ELR (cell line): ENCODE data around the gene NEUROD4.
"Not testable (repeated sequence)": the region's sequence is repeated elsewhere in the genome, so short reads cannot be mapped to it uniquely, and the experiment has no call there.

Experiments
- DNase-seq: peaks from one replicate; pipeline ENCODE4 v3.0.0-alpha.2; 2015; ENCODE audit warnings: low read depth

The NEUROD4 gene

GRCh38 chr12:55019784-55020183, at the start of gene NEUROD4:
TSS of gene NEUROD4 (plus strand) at chr12:55019974. CDS start at chr12:55026440, 6,466 bp downstream.
- DNase-seq = peak; percentile 69

- DNase-seq = no peak
Observed at GRCh38 chr12:54970741-54971140, 49.0 kb upstream of the NEUROD4 start.

GRCh38 chr12:54973556-54973955, 46.2 kb upstream of the NEUROD4 start:
- DNase-seq = no peak

GRCh38 chr12:54974279-54974678, 45.5 kb upstream of the NEUROD4 start:
- no peak for DNase-seq

GRCh38 chr12:54975272-54975671, 44.5 kb upstream of the NEUROD4 start:
- DNase-seq = no peak

- no peak for DNase-seq
Observed at GRCh38 chr12:54975875-54976274, 43.9 kb upstream of the NEUROD4 start.

GRCh38 chr12:54977155-54977554, 42.6 kb upstream of the NEUROD4 start:
- peak; percentile 65 for DNase-seq

- DNase-seq = no peak
Observed at GRCh38 chr12:54977857-54978256, 41.9 kb upstream of the NEUROD4 start.

- DNase-seq = no peak
Observed at GRCh38 chr12:54980341-54980740, 39.4 kb upstream of the NEUROD4 start.

- DNase-seq = no peak
Observed at GRCh38 chr12:54981796-54982195, 38.0 kb upstream of the NEUROD4 start.

- DNase-seq = no peak
Observed at GRCh38 chr12:54983536-54984101, 36.2 kb upstream of the NEUROD4 start.

GRCh38 chr12:54984658-54985376, 35.0 kb upstream of the NEUROD4 start, which contains the start of gene TESPA1:
TSS of gene TESPA1 (minus strand) at chr12:54984762. CDS start at chr12:54974562, 10,200 bp downstream.
- no peak for DNase-seq

- not testable (repeated sequence) for DNase-seq
Observed at GRCh38 chr12:54986773-54987172, 33.0 kb upstream of the NEUROD4 start.

GRCh38 chr12:54987611-54988231, 32.1 kb upstream of the NEUROD4 start:
- DNase-seq = no peak

GRCh38 chr12:54988402-54989054, 31.2 kb upstream of the NEUROD4 start:
- no peak for DNase-seq

GRCh38 chr12:54989829-54990228, 29.9 kb upstream of the NEUROD4 start:
- no peak for DNase-seq

GRCh38 chr12:54991161-54991990, 28.4 kb upstream of the NEUROD4 start:
- DNase-seq = no peak

- DNase-seq = no peak
Observed at GRCh38 chr12:54991991-54992375, 27.8 kb upstream of the NEUROD4 start.

- peak; percentile 72 for DNase-seq
Observed at GRCh38 chr12:54993181-54993835, 26.5 kb upstream of the NEUROD4 start.

GRCh38 chr12:54996205-54996604, 23.6 kb upstream of the NEUROD4 start:
- no peak for DNase-seq

- DNase-seq = no peak
Observed at GRCh38 chr12:54997929-54998522, 21.7 kb upstream of the NEUROD4 start.
